Brain pericyte (primary cell): ENCODE results near the gene STYK1.
A peak's percentile ranks its signal among the peaks of the same experiment; 100 is the strongest.
"Not testable (repeated sequence)": the region's sequence is repeated elsewhere in the genome, so short reads cannot be mapped to it uniquely, and the experiment has no call there.

ENCODE experiments used
- DNase-seq: peaks from one replicate; pipeline ENCODE4 v3.0.0-alpha.2; 2012; ENCODE audit warnings: low read depth, low spot score

Gene STYK1

GRCh38 chr12:10620078-10620779 lies 53.6 kb downstream of the STYK1 start:
- DNase-seq = no peak

GRCh38 chr12:10618338-10618987 lies 55.4 kb downstream of the STYK1 start:
- no peak for DNase-seq

- no peak for DNase-seq
These were observed 56.0 kb downstream of the STYK1 start for GRCh38 chr12:10617863-10618262.

GRCh38 chr12:10615532-10615931 lies 58.3 kb downstream of the STYK1 start:
- no peak for DNase-seq

- DNase-seq = no peak
These were observed 59.8 kb downstream of the STYK1 start for GRCh38 chr12:10614056-10614370.

- DNase-seq = peak; percentile 91
These were observed 60.4 kb downstream of the STYK1 start, which contains the start of gene MAGOHB for GRCh38 chr12:10613349-10614055. TSS of gene MAGOHB (minus strand) at chr12:10613609. CDS start at chr12:10613532, 77 bp downstream.

GRCh38 chr12:10612984-10613348 lies 60.9 kb downstream of the STYK1 start:
- DNase-seq = no peak

- DNase-seq = no peak
These were observed 61.7 kb downstream of the STYK1 start for GRCh38 chr12:10612110-10612509.

GRCh38 chr12:10611258-10611657 lies 62.6 kb downstream of the STYK1 start:
- not testable (repeated sequence) for DNase-seq

- no peak for DNase-seq
These were observed 63.7 kb downstream of the STYK1 start for GRCh38 chr12:10610188-10610587.

GRCh38 chr12:10607885-10608458 lies 65.9 kb downstream of the STYK1 start:
- no peak for DNase-seq

GRCh38 chr12:10601860-10602259 lies 72.0 kb downstream of the STYK1 start:
- no peak for DNase-seq

- DNase-seq = no peak
These were observed 72.9 kb downstream of the STYK1 start for GRCh38 chr12:10600988-10601387.

- DNase-seq = no peak
These were observed 78.0 kb downstream of the STYK1 start for GRCh38 chr12:10595881-10596280.

GRCh38 chr12:10590966-10591365 lies 82.9 kb downstream of the STYK1 start:
- no peak for DNase-seq

- DNase-seq = no peak
These were observed 89.4 kb downstream of the STYK1 start for GRCh38 chr12:10584415-10584814.

- DNase-seq = no peak
These were observed 91.1 kb downstream of the STYK1 start for GRCh38 chr12:10582704-10583103.

- not testable (repeated sequence) for DNase-seq
These were observed 91.7 kb downstream of the STYK1 start for GRCh38 chr12:10582133-10582532.

- DNase-seq = no peak
These were observed 99.5 kb downstream of the STYK1 start for GRCh38 chr12:10574307-10574706.

GRCh38 chr12:10572021-10572490 lies 101.8 kb downstream of the STYK1 start:
- DNase-seq = not testable (repeated sequence)

- no peak for DNase-seq
These were observed 102.7 kb downstream of the STYK1 start for GRCh38 chr12:10571141-10571540.
